ENCODE results near the gene FBXO15.

DNA sequence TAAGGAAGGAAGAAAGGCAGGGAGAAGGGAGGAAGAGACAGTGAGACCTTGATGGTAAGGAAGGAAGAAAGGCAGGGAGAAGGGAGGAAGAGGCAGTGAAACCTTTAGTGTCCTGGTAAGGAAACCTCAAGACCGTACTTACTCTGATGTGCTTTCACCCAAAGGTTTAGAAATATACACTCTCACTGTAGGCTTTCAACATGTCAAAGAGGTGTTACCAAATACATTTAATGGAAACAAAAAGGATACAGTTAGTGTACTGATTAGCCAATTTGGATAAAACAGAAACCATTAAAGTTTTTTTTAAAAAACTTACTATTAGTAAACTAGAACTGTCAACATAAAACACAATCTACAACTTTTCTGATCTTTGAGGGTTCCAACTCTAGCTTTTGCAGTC, 7.1 kb downstream of the FBXO15 start:
- TF ChIP-seq, protein P1, sequence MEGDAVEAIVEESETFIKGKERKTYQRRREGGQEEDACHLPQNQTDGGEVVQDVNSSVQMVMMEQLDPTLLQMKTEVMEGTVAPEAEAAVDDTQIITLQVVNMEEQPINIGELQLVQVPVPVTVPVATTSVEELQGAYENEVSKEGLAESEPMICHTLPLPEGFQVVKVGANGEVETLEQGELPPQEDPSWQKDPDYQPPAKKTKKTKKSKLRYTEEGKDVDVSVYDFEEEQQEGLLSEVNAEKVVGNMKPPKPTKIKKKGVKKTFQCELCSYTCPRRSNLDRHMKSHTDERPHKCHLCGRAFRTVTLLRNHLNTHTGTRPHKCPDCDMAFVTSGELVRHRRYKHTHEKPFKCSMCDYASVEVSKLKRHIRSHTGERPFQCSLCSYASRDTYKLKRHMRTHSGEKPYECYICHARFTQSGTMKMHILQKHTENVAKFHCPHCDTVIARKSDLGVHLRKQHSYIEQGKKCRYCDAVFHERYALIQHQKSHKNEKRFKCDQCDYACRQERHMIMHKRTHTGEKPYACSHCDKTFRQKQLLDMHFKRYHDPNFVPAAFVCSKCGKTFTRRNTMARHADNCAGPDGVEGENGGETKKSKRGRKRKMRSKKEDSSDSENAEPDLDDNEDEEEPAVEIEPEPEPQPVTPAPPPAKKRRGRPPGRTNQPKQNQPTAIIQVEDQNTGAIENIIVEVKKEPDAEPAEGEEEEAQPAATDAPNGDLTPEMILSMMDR (IDR thresholded peaks at IDR 0.05; ENCODE audit: extremely low read depth in 1 of 2, insufficient read depth in 1 of 2, low read depth in 1 of 2, low read length in 2 of 2) = no peak
- TF ChIP-seq GATA2 (IDR thresholded peaks at IDR 0.05; ENCODE audit: insufficient read depth, insufficient read length, low read depth, low read length) = no peak
